OCI-LY7 (cell line): ENCODE results near the gene RAD51B. TPM values are rescaled to one million over a fixed set of nuclear protein-coding genes. Genes with fewer than 3 reads are reported as not detected.
"Not testable (repeated sequence)": the region's sequence is repeated elsewhere in the genome, so short reads cannot be mapped to it uniquely, and the experiment has no call there.

ENCODE experiments used
- BruUV-seq: library from RNA; stranded (reverse); fragments of 400-500 nt; replicated peaks from 2 replicates; lab custom pipeline; 2021; lab: Mats Ljungman, UMichigan
- CTCF ChIA-PET: fragments of 300-600 bp; sonication (Branson Sonifier 250); formaldehyde crosslinking; loops from one replicate; lab custom pipeline; 2022; ENCODE audit warnings: antibody characterized with exemption; ENCODE audit not compliant: unreplicated experiment; lab: Charles Lee
- POLR2A ChIA-PET: fragments of 300-600 bp; sonication (Branson Sonifier 250); formaldehyde crosslinking; loops from one replicate; lab custom pipeline; 2022; ENCODE audit warnings: antibody characterized with exemption; lab: Charles Lee
- DNase-seq: peaks from one replicate; pipeline ENCODE4 v3.0.0-alpha.2; 2015; ENCODE audit warnings: low spot score
- H2AFZ ChIP-seq: fragments of 200-600 bp; sonication (generic), shearing (Covaris generic); 2 replicates; pipeline ENCODE4 v1.6.1; 2014; ENCODE audit warnings: mild to moderate bottlenecking, antibody characterized with exemption, low read length, moderate library complexity
- H3K27ac ChIP-seq: fragments of 200-600 bp; sonication (generic); 2 replicates; pipeline ENCODE4 v1.5.1; 2014; ENCODE audit warnings: mixed run types, low read depth, mild to moderate bottlenecking, moderate library complexity, low read length, inconsistent platforms; ENCODE audit not compliant: poor library complexity, severe bottlenecking
- H3K36me3 ChIP-seq: fragments of 200-600 bp; sonication (generic); 2 replicates; pipeline ENCODE4 v1.6.1; 2014; ENCODE audit warnings: mild to moderate bottlenecking, antibody characterized with exemption, low read length, moderate library complexity, mixed read lengths; ENCODE audit not compliant: insufficient read depth
- H3K4me1 ChIP-seq: fragments of 200-600 bp; sonication (generic); 2 replicates; pipeline ENCODE4 v1.5.1; 2014; ENCODE audit warnings: mild to moderate bottlenecking, low read length; ENCODE audit not compliant: insufficient read depth, poor library complexity, severe bottlenecking
- H3K4me2 ChIP-seq: fragments of 200-600 bp; sonication (generic); 2 replicates; pipeline ENCODE4 v1.6.1; 2014; ENCODE audit warnings: mild to moderate bottlenecking, low read length
- H3K4me3 ChIP-seq: fragments of 200-600 bp; sonication (generic); 2 replicates; pipeline ENCODE4 v1.5.1; 2014; ENCODE audit warnings: mild to moderate bottlenecking, low read depth, low read length; ENCODE audit not compliant: poor library complexity, severe bottlenecking
- H3K79me2 ChIP-seq: fragments of 200-600 bp; sonication (generic); 2 replicates; pipeline ENCODE4 v1.6.1; 2016; ENCODE audit warnings: low read depth, mild to moderate bottlenecking, low read length, moderate library complexity, mixed read lengths; ENCODE audit not compliant: insufficient read depth
- H3K9me2 ChIP-seq: fragments of 200-600 bp; sonication (generic); 2 replicates; pipeline ENCODE4 v1.6.1; 2016; ENCODE audit warnings: mild to moderate bottlenecking, low read length, mixed read lengths; ENCODE audit not compliant: insufficient read depth
- H3K9me3 ChIP-seq: fragments of 200-600 bp; sonication (generic); 2 replicates; pipeline ENCODE4 v1.6.1; 2014; ENCODE audit warnings: mild to moderate bottlenecking, mixed run types, low read length, mixed read lengths
- H4K20me1 ChIP-seq: fragments of 200-600 bp; sonication (generic); 2 replicates; pipeline ENCODE4 v1.6.1; 2014; ENCODE audit warnings: mild to moderate bottlenecking, antibody characterized with exemption, low read length, moderate library complexity, mixed read lengths; ENCODE audit not compliant: insufficient read depth
- EZH2phosphoT487 ChIP-seq: fragments of 200-600 bp; sonication (generic); IDR thresholded peaks from 2 replicates; pipeline ENCODE4 v1.6.1; 2018; ENCODE audit warnings: low read depth, borderline replicate concordance, mild to moderate bottlenecking, mixed run types, antibody characterized with exemption, low read length, moderate library complexity, mixed read lengths
- intact Hi-C: fragments of 100-400 bp; cut with micrococcal nuclease; formaldehyde crosslinking; loops from one replicate; pipeline ENCODE4 v1.10.0; 2022; ENCODE audit not compliant: unreplicated experiment
- total RNA-seq, 2 experiments: library from RNA; depleted of rRNA in 1 of 2; stranded (reverse); fragments of >200 nt in 1 of 2; shearing (Covaris generic) in 1 of 2; gene quantifications; 2 replicates each; pipeline ENCODE4 v1.2.3, GENCODE V29; 2014 to 2022
- TF ChIP-seq, protein P1 (sequence below): fragments of 200-600 bp; sonication (generic); conservative IDR thresholded peaks from 2 replicates; pipeline ENCODE4 v1.5.1; 2014; ENCODE audit warnings: mild to moderate bottlenecking, antibody characterized with exemption, low read length, moderate library complexity, mixed read lengths

The RAD51B gene
- total RNA-seq, 2 experiments from 2014 or later: 41.4 to 89.9 TPM

GRCh38 chr14:68661226-68662225 lies 841.9 kb downstream of the RAD51B start:
- H3K4me1 ChIP-seq: peaks cover 8% of the 10 kb centered on the region
- H3K27ac ChIP-seq: no peak overlapping the region
- H3K4me3 ChIP-seq: no peak overlapping the region
- H3K4me2 ChIP-seq: no peak overlapping the region
- no peaks in the 10 kb centered on the region for H3K79me2 ChIP-seq
- TF ChIP-seq, protein P1, sequence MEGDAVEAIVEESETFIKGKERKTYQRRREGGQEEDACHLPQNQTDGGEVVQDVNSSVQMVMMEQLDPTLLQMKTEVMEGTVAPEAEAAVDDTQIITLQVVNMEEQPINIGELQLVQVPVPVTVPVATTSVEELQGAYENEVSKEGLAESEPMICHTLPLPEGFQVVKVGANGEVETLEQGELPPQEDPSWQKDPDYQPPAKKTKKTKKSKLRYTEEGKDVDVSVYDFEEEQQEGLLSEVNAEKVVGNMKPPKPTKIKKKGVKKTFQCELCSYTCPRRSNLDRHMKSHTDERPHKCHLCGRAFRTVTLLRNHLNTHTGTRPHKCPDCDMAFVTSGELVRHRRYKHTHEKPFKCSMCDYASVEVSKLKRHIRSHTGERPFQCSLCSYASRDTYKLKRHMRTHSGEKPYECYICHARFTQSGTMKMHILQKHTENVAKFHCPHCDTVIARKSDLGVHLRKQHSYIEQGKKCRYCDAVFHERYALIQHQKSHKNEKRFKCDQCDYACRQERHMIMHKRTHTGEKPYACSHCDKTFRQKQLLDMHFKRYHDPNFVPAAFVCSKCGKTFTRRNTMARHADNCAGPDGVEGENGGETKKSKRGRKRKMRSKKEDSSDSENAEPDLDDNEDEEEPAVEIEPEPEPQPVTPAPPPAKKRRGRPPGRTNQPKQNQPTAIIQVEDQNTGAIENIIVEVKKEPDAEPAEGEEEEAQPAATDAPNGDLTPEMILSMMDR: no peak
- TF ChIP-seq EZH2phosphoT487: no peak
- H3K36me3 ChIP-seq: no peaks in the 10 kb centered on the region
- no TSS peak for BruUV-seq
- intact Hi-C loops: no loop called here
- H3K9me3 ChIP-seq: no peaks in the 10 kb centered on the region
- H4K20me1 ChIP-seq: no peaks in the 10 kb centered on the region
- H3K9me2 ChIP-seq: no peaks in the 10 kb centered on the region
- DNase-seq: no peak
- ChIA-PET POLR2A (interaction anchor here (1.4 kb wide), 1 partner anchor 24 kb away, joined by 5 read pairs; no protein-coding TSS in a partner anchor), CTCF (no interaction called here)
- no peak overlapping the region for H2AFZ ChIP-seq

DNA sequence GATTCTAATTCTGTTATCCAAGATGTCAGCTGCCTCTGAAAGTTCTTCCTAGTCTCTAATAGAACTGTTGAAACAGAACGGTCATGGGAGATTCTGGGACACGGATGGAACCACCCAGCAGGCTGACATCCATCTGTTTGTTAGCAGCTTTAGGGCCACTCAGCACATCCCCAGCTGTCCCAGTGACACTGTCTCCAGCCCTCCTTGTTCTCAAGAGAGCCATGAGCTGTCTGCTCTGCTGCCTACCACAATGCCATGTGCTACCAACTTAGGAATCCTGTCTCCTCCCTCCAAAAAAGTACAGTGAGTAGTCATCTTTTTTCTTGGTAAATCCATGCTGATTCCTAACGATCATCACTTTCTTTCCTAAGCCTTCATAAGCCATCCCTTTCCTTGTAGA lies 842.8 kb downstream of the RAD51B start:
- Histone ChIP-seq H3K79me2 (no peaks in the 10 kb centered on the region), H3K4me3 (no peak overlapping the region), H3K4me1 (peaks cover 10% of the 10 kb centered on the region), H3K4me2 (no peak overlapping the region), H4K20me1 (no peaks in the 10 kb centered on the region), H3K27ac (no peak overlapping the region), H3K36me3 (no peaks in the 10 kb centered on the region), H3K9me2 (no peaks in the 10 kb centered on the region), H3K9me3 (no peaks in the 10 kb centered on the region), H2AFZ (no peak overlapping the region)
- ChIA-PET CTCF (no interaction called here), POLR2A (no interaction called here)
- no TSS peak for BruUV-seq
- no peak for TF ChIP-seq EZH2phosphoT487
- TF ChIP-seq, protein P1: no peak
- no peak for DNase-seq
- intact Hi-C loops: no loop called here

GRCh38 chr14:68662826-68663225 lies 843.2 kb downstream of the RAD51B start:
- H3K27ac ChIP-seq, H3K4me3 ChIP-seq, H4K20me1 ChIP-seq, H3K9me2 ChIP-seq, H3K79me2 ChIP-seq, DNase-seq, H3K9me3 ChIP-seq, BruUV-seq, intact Hi-C loops, H2AFZ ChIP-seq, H3K4me1 ChIP-seq, H3K36me3 ChIP-seq, POLR2A ChIA-PET, H3K4me2 ChIP-seq, CTCF ChIA-PET: not testable (repeated sequence)
